GM10847 (cell line): ENCODE measurements around the gene MYG1.

Source experiments
- POLR2A ChIP-seq: IDR thresholded peaks from 2 replicates; pipeline ENCODE4 v1.6.1; 2011; ENCODE audit not compliant: insufficient read length; ENCODE audit errors: extremely low read depth

MYG1 gene

GRCh38 chr12:53268630-53269562 is 30.6 kb upstream of the MYG1 start:
- no peak for TF ChIP-seq POLR2A

GRCh38 chr12:53274445-53274844 is 25.1 kb upstream of the MYG1 start:
- TF ChIP-seq POLR2A: no peak

- no peak for TF ChIP-seq POLR2A
Observed at GRCh38 chr12:53276511-53276910, 23.0 kb upstream of the MYG1 start.

GRCh38 chr12:53277981-53278380 is 21.5 kb upstream of the MYG1 start:
- no peak for TF ChIP-seq POLR2A

- no peak for TF ChIP-seq POLR2A
Observed at GRCh38 chr12:53279283-53279869, 20.1 kb upstream of the MYG1 start.

GRCh38 chr12:53279888-53280498 is 19.5 kb upstream of the MYG1 start:
- no peak for TF ChIP-seq POLR2A

GRCh38 chr12:53286448-53286847 is 13.0 kb upstream of the MYG1 start:
- no peak for TF ChIP-seq POLR2A

- no peak for TF ChIP-seq POLR2A
Observed at GRCh38 chr12:53287741-53288216, 11.7 kb upstream of the MYG1 start.

- TF ChIP-seq POLR2A: no peak
Observed at GRCh38 chr12:53288322-53288721, 11.2 kb upstream of the MYG1 start.

GRCh38 chr12:53289891-53290290 is 9.6 kb upstream of the MYG1 start:
- TF ChIP-seq POLR2A: no peak

- TF ChIP-seq POLR2A: no peak
Observed at GRCh38 chr12:53290661-53291060, 8.8 kb upstream of the MYG1 start.

- no peak for TF ChIP-seq POLR2A
Observed at GRCh38 chr12:53292426-53292825, 7.1 kb upstream of the MYG1 start.

- TF ChIP-seq POLR2A: peak; percentile 64
Observed at GRCh38 chr12:53295070-53295890, 4.2 kb upstream of the MYG1 start, which contains the start of gene PFDN5. PFDN5 (plus strand) TSS chr12:53295542; CDS start chr12:53295568, 26 bp downstream.

- TF ChIP-seq POLR2A: no peak
Observed at GRCh38 chr12:53295891-53296219, 3.6 kb upstream of the MYG1 start.

GRCh38 chr12:53298164-53298563 is 1.3 kb upstream of the MYG1 start:
- TF ChIP-seq POLR2A: no peak
